Left ventricle myocardium superior (tissue), 1 donor: ENCODE results near the gene UNKL. TPM values are rescaled to one million over a fixed set of nuclear protein-coding genes. Genes with fewer than 3 reads are reported as not detected.

Experiments used
- ATAC-seq: fragments of 200-7000 bp; cut with Tn5 transposase; one replicate; pipeline ENCODE4 v1.9.1; 2020; ENCODE audit warnings: mild to moderate bottlenecking, moderate library complexity
- DNase-seq: peaks from one replicate; pipeline ENCODE4 v3.0.0-alpha.2; 2020
- intact Hi-C: fragments of 100-400 bp; cut with micrococcal nuclease; formaldehyde crosslinking; loops from one replicate; pipeline ENCODE4 v1.11.0; 2022
- total RNA-seq: library from RNA; stranded (reverse); fragmentation: NEBNext Ultra II Directional; extraction: Animal tissue kit (Norgen Biotek cat#: 25700); gene quantifications from one replicate; pipeline ENCODE4 v1.2.1, GENCODE V29; 2021
- donor health status: DM: no; HTN: yes; CAD: no; lungs with severe emphysema.

The UNKL gene
- total RNA-seq, 1 donor from 2014 or later, result 16.4 TPM

DNA sequence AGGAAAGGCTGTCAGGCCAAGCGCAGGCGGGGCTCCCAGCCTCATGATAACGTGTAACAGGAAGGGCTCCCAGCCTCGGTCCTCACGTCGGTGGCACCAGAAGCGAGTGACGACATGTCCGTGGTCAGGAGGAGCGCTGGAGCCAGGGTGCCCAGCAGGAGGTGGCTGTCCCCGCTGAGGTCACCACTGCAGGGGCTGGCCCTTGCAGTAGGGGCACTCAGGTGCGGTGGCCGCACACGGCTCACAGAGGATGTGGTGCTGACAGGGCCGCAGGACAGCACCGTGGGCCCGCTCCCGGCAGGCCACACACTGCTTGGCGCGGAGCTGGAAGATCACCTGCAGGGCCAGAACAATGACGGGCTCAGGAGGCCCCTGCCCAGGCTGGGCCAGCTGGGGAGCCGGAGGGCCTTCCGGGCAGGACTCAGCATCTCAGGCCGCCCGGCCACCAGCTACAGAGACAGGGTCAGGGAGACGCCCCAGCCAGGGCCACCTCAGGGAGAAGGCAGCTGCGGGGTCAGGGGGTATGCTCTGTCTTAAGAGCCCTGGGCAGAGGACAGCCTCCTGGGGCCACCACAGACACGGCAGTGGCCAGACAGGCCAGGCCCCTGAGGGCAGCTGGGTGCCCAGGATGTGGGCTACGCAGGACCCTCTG is 48.3 kb downstream of the UNKL start:
- no peak for DNase-seq
- ATAC-seq, result no peak
- intact Hi-C loops, result no loop called here

DNA sequence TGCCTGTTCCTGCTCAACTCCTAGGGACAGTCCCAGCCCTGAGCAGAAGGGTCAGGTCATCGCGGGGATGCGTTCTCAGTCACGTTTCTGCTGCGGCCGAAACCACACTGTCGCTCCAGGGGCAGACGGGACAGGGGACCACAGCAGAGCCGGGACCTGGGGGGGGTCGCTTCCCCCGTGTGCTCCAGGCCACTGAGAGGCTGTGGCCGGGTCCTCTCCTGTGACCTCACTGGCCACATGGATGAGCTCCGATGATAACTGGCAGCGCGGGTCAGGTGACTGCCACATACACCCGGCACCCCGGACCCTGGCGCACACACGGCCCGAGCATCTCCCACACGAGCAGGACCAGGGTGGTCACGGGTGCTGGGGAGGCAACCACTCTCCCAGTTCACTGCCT is 50.0 kb downstream of the UNKL start:
- ATAC-seq, result no peak
- no peak for DNase-seq
- intact Hi-C loops, result no loop called here

- DNase-seq (peak; percentile 75), ATAC-seq (peak; percentile 79)
- intact Hi-C loops, result no loop called here
Observed at GRCh38 chr16:1363501-1364041, 50.9 kb downstream of the UNKL start.

GRCh38 chr16:1362807-1363206 is 51.7 kb downstream of the UNKL start:
- DNase-seq (no peak), ATAC-seq (no peak)
- intact Hi-C loops, result no loop called here

- intact Hi-C loops, result no loop called here
- ATAC-seq, result no peak
- no peak for DNase-seq
Observed at GRCh38 chr16:1361685-1362360, 52.7 kb downstream of the UNKL start.

GRCh38 chr16:1357906-1358566 is 56.5 kb downstream of the UNKL start:
- no peak for ATAC-seq
- no peak for DNase-seq
- intact Hi-C loops, result no loop called here

- ATAC-seq (no peak), DNase-seq (no peak)
- intact Hi-C loops, result no loop called here
Observed at GRCh38 chr16:1356061-1356900, 58.2 kb downstream of the UNKL start.

GRCh38 chr16:1355591-1355990 is 58.9 kb downstream of the UNKL start:
- DNase-seq (no peak), ATAC-seq (no peak)
- intact Hi-C loops, result no loop called here

DNA sequence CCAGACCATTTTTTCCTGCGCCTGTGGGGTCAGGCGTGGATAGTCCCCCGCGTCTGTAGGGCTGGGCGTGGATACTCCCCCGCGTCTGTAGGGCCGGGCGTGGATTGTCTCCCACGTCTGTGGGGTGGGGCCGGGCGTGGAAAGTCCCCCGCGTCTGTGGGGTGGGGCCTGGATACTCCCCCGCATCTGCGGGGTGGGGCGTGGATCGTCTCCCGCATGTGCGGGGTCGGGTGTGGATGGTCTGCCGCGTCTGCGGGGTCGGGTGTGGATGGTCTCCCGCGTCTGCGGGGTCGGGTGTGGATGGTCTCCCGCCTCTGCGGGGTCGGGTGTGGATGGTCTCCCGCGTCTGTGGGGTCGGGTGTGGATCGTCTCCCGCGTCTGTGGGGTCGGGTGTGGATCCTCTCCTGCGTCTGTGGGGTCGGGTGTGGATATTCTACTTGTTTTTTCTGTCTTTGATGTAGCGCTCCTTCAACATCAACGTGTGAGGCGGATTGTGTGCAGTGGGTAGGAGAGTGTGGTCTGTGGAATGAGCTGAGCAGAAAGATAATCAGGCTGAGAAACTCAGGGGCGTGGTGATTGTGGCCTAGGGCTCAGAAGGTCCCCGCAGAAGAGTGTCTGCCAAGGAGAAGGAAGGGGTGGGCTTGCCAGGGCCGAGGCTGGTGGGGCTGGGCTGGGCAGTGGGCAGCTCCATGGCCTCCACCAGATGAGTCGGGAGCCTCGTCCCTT is 59.5 kb downstream of the UNKL start:
- intact Hi-C loops, result no loop called here
- ATAC-seq (no peak), DNase-seq (no peak)

DNA sequence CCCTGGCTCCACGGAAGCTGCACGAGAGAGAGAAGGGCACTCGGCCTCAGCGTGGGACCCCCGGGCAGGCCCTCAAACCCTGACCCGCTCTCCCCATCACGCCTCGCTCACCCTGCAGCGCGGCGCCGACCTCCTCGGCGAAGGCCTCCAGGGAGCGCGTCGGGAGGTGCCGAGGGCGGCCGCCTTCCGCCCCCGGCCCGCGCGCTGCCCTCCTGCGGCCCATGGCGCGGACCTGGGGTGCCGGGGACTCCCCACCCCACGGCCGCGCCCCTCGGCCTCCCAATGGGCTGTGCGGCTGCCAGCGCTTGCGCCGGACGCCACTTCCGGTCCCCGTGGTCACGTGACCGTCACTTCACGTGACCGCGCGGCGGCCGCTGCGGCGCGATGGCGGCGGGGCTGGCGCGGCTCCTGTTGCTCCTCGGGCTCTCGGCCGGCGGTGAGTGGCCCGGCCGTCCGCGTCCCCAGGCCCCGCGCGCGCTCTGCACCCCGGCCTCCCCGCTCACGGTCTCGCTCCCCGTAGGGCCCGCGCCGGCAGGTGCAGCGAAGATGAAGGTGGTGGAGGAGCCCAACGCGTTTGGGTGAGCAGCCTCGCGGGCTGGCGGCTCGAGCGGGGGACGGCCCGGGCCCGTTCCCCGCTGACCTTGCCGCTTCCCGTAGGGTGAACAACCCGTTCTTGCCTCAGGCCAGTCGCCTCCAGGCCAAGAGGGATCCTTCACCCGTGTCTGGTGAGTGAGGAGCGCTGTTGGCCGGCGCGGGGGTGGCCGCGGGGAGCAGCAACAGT is 62.7 kb downstream of the UNKL start, which contains the start of the genes GNPTG and TSR3:
GNPTG (plus strand) TSS at position 350 of the 781 bp plus-strand sequence; CDS start at position 385, 35 bp downstream.
TSR3 (minus strand) TSS at position 297 of the 781 bp plus-strand sequence; CDS start at position 223, 74 bp downstream.
- intact Hi-C loops, result no loop called here
- peak; percentile 84 for ATAC-seq

GRCh38 chr16:1351215-1351581 is 63.3 kb downstream of the UNKL start:
- ATAC-seq (peak; percentile 4), DNase-seq (no peak)
- intact Hi-C loops, result no loop called here

More for the DNA sequence above, 62.7 kb downstream of the UNKL start, which contains the start of the genes GNPTG and TSR3:
- peak; percentile 94 for DNase-seq

DNA sequence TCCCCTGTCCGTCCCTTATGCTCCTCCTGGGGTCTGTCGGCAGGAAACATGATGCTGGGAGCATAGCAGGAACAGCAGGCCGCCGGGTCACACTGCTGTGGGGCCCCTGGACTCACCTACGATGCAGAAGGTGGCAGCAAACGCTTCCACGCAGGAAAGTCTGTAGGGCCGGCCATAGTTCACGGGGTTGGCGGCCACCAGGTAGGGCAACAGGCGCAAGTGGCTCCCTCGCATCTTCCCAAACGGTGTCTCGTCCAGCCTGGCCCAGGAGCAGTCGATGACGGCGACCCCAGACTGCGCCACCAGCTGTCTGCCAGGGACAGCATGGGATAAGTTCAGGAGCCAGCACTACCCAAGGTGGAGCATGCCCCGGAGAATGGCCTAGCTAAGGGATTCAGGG is 63.8 kb downstream of the UNKL start:
- no peak for ATAC-seq
- DNase-seq, result no peak
- intact Hi-C loops, result no loop called here

GRCh38 chr16:1349951-1350350 is 64.6 kb downstream of the UNKL start:
- intact Hi-C loops, result no loop called here
- no peak for DNase-seq
- ATAC-seq, result no peak

GRCh38 chr16:1349351-1349750 is 65.2 kb downstream of the UNKL start:
- ATAC-seq (no peak), DNase-seq (no peak)
- intact Hi-C loops, result no loop called here

- DNase-seq, result no peak
- intact Hi-C loops, result no loop called here
- no peak for ATAC-seq
Observed at GRCh38 chr16:1348926-1349325, 65.6 kb downstream of the UNKL start.

DNA sequence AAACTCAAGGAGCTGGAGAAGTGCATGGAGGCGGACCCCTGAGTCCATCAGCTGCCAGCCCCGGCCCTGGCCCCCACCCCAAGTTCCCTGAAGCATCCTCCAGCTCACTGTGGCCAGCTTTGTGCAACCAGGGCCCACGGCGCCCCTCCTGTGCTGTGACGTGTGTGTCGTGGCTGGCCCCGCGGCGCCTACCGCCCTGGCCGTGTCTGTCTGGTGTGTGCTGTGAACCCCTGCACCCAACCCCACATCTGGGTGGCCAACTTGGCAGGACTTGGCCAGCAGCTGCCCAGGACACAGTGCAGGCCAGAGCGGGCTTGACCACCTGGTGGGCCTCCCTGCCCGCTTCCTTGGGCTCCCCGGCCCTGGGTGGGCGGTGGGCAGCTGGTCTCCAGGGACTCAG is 66.1 kb downstream of the UNKL start:
- ATAC-seq (no peak), DNase-seq (no peak)
- intact Hi-C loops, result no loop called here

DNA sequence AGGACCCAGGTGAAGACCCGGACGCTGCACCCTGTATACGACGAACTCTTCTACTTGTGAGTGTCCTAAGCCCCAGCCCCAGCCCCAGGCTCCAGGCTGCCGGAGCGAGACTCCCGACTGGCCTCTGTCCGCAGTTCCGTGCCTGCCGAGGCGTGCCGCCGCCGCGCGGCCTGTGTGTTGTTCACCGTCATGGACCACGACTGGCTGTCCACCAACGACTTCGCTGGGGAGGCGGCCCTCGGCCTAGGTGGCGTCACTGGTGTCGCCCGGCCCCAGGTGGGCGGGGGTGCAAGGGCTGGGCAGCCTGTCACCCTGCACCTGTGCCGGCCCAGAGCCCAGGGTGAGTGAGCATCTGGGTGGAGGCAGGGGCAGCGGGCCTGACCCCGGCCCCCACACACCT is 66.5 kb downstream of the UNKL start:
- intact Hi-C loops, result no loop called here
- DNase-seq (no peak), ATAC-seq (no peak)

GRCh38 chr16:1347286-1347855 is 67.1 kb downstream of the UNKL start:
- intact Hi-C loops, result no loop called here
- ATAC-seq (no peak), DNase-seq (no peak)
